NCI-H2196 treated with DMSO at 0.1 percent for 48 hours (cell line): Measurements from ENCODE around the gene SMPD3.

Experiments
- DNase-seq: peaks from one replicate; lab custom pipeline; 2025; ENCODE audit not compliant: unreplicated experiment; lab: John Stamatoyannopoulos, UW

Gene SMPD3

DNA sequence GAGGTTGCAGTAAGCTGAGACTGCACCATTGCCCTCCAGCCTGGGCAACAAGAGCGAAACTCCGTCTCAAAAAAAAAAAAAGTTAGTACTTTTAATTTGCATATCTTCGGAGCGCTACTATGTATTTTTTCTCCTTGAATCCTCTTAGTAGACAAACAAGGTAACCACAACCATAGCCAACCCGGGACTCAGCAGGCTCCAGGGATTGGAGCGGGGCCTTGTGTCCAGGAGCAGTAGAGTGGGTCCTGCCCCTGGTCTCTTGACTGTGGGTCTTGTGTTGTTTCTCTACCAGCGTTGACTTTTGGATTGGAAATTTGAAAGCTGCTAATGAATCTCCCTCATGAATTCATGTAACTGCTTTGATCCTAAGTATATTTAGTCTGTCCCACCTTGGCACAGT is 105.2 kb downstream of the SMPD3 start:
- no peak for DNase-seq

DNA sequence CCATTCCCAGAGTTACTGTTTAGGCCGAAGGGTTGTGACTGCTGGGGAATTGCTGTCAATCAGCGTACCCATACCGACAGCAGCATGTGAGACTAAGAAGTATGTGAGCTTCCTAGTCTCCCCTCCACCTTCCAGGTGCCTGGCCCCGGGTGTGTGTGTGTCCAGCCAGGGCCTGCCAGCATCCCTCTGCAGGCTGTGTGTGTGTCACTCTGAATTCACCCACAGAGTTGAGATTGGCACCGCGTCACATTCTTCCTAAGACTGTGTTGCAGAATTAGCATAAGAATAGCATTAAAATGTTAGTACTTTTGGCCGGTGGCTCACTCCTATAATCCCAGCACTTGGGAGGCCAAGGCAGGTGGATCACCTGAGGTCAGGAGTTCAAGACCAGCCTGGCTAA is 105.7 kb downstream of the SMPD3 start:
- no peak for DNase-seq

DNA sequence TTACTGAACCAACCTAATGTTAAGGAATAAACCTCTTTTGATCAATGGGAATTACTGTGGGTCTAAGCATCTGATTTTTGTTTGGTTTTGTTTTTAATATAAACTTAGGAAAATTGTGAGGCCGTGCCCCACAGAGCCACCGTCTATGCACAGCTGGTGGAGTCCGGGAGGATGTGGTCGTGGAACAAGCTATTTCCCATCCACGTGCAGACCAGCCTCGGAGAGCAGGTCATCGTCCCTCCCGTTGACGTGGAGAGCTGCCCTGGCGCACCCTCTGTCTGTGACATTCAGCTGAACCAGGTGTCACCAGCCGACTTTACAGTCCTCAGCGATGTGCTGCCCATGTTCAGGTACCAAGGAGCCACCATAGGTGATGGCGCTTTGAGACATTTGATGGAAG is 109.1 kb downstream of the SMPD3 start:
- DNase-seq = no peak

DNA sequence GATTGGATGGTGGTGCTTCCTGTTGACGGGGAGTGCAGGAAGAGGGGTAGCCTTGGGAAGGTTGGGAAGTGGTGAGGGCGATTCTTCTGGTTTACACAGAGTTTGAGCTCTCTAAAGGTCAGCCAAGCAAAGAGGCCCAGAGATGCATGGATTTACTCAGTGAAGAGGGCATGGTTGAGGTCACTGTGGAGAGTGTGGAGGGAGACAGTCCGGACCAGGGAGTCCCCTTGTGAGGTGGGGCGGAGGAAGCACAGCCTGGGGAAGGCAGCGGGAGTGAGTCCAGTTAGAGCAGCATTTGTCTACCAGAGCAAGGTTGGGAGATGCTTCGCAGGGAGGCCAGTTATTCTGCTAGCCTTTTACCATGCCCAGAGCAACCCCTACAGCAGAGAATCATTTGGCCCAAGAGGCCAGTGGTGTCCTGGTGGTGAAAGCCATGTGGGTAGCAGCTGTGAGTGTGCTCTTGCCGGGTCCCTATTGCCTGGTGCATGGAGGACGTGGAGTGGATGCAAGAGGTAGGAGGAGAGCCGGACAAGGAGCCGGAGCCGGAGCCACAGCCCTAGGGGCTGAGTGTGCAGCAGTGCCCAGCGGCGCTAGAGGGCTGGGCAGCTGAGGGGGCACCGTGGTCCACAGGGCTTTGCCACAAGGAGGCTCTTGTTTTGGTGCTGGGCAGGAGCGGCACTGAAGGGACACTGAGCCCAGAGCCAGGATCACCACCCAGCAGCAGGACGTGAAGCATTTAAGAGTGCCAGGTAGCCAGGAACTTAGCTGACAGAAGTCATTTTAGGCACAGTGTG is 109.8 kb downstream of the SMPD3 start:
- DNase-seq = no peak

DNA sequence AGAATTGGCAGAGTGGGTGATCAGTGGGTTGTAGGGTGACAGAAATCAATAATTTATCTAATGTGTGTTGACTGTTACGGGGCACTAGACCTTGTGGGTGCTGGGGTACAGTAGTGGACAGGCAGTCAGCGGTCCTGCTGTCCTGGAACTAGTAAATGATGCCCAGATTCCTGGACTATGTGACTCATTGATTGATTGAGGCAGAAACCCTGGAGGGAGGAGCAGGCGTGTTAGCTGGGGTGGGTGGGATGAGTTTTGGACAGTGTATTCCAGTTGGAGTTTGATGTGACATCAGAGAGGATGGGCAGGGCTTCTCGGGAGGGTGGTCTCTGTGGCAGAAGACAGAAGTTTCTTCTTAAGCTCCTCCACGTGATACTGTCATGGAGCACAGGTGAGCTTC is 113.1 kb downstream of the SMPD3 start:
- no peak for DNase-seq

DNA sequence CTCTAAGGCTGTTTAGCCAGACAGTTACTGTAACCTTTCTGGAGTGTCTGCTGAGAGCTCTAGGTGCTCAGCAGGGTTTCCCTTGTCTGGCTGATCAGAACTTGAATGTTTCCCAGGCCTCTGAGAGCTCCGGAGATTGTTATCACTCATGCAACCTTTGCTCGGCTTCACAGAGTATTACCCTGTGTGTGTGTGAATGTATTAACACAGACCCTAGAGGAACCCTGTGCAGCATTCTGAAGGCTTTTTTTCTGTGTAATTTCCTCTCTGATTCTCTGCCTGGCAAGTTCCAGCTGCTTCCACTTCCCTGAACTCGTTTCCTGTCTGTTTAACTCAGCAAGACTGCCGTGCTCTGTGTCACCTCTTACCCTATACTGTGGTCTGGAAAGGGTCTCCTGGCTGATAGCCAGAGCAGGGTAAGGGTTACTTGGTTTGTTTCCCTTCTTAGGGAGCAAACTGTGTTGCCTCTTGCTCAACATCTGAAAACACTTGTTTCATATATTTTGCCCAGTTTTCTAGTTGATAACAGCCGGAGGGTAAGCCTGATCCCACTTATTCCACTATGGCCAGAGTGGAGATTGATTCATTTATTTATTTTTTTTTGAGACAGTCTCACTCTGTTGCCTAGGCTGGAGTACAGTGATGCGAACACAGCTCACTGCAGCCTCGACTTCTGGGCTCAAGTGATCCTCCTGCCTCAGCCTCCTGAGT is 115.7 kb downstream of the SMPD3 start:
- DNase-seq = no peak

DNA sequence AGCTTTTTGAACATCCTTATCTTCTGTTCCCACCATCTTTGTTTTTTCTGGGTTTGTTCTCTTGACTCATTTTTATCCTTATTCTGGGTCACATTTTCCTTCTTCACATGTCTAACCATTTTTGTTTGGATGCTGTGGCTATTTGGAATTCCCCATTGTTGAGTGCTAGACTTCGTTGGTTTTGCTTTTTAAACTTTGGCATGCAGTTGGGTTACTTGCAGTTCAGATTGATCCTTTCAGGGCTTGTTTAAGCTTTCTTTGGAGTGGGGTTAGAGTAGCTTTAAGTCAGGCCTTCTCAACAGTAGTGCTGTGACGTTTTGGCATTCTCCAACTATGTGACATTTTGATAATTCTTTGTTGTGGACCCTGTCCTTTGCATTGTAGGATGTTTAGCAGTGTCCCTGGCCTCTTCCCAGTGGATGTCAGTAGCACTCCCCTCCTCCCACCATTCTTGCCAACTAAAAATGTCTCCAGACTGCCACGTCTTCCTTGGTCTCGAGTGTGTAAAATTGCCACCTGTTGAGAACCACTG is 116.4 kb downstream of the SMPD3 start:
- no peak for DNase-seq

DNA sequence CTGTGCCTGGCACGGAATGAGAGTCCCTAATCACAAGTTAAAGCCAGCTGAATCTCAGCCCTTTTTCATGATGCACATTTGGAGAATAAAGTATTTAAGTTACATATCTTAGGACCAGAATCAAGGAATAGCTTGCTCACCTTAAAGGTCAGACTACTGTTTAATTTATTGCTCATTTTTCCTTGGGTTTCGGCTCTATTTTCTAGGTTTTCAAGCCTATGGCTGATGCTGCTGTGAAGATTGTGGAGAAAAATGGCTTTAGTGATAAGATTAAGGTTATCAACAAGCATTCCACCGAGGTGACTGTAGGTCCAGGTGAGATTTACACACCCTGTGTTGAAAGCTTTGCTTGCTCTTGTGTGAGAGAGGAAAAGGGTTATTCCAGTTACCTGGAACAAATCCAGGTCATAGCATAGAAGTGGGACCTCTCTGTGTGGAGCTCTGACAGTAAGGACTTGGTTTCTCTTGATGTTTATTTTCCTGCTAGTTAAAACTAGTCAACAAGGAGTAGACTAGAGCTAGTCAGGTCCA is 119.4 kb downstream of the SMPD3 start:
- no peak for DNase-seq

DNA sequence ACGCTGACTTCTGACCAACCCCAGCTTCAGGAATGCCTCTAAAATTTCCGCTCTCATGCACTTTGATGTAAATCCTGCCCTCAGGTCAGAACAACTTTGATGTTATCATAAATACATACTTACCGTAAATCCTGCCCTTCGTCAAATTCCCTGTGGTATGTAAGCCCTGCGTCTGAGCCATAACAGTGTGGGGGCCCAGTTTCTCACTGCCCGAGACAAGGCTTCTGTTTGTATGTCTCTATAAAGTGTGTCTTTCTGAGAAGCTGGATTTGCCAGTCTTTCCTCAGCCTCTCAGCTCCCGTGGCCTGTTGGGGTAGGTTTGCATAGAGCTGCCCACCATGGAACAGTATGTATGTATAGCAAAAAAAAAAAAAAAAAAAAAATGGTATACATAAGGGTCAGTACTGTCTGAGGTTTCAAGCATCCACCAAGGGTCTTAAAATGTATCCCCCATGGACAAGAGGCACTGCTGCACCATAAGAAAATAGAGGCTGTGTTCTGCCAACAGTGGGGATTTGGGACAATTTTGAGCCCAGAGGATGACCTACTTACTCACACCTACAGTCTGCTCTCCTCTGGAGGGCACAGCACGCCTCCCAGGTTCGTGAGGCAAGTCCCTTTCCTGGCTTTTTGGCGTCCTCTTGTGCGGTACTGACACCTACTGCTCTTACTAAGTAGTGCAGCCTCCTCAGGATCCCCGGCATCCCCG is 120.0 kb downstream of the SMPD3 start:
- peak; percentile 53 for DNase-seq

DNA sequence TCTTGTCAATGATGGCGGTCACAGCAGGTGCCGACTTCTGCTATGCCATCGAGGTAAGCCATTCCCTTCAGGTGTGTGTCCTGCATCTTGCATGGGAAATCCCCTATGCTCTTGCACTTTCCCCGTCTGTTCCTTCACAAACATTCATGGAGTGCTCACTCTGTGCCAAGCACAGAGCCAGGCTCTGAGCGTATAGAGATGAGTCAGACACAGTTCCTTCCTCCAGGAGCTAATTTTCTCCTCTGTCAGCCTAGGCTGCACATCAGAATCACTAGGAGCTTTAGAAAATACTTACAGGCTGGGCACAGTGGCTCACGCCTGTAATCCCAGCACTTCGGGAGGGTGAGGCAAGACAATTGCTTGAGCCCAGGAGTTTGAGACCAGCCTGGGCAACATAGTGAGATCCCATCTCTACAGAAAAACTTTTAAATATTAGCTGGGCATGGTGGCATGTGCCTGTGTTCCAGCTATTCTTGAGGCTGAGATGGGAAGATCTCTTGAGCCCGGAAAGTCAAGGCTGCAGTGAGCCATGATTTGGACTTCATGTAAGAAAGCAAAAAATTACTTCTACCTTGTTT is 123.4 kb downstream of the SMPD3 start:
- DNase-seq = no peak

DNA sequence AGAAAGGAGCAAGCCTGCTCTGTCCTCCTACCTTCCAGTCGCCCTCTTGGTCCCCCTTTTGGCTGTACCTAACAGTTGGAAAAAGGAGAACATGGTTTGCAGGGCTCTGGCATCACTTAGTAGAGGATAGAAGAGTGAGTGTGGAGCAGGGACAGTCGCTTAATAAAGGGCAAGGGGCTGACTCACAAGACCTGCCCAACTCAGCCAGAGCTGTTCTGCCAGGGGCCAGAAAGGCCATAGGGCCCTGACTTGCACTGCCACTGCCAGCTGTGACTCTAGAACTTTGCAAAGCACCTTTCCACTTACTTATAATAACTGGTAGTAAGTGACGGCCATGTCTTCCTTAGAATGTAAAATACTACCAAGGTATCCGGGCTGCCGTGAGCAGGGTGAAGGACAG is 124.0 kb downstream of the SMPD3 start:
- no peak for DNase-seq

DNA sequence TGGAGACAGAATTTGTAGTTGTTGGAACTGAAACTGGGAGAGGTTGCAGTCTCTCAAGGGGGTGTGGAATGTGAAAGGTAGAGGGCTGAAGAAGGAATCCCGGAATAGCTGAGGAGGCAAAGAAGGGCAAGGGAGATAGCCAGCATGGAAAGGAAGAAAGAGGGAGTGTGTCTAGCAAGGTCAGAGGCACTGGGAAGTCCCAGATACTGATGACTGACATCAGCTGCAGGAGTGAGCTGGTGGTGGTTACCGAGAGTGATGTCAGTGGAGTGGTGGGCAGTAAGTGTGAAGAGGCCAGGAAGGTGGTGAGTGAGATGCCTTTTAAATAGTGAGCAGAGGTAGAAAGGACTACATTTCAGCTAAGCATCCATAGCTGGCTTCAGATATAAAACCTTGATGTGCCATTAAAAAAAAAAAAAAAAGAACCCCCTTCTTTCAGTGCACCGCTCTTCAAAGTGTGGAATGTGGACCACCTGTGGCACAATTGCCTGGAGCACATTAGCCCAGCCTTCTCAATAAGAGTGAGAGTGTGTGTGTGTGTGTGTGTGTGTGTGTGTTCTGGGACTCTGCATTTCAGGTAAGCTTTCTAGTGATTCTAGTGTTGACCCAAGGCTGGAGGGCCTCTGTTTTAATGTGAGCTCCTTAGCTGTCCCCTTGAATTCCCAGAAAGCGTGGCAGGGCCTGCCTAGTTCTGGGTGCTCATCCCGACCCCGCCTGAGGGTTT is 129.0 kb downstream of the SMPD3 start:
- DNase-seq = no peak

DNA sequence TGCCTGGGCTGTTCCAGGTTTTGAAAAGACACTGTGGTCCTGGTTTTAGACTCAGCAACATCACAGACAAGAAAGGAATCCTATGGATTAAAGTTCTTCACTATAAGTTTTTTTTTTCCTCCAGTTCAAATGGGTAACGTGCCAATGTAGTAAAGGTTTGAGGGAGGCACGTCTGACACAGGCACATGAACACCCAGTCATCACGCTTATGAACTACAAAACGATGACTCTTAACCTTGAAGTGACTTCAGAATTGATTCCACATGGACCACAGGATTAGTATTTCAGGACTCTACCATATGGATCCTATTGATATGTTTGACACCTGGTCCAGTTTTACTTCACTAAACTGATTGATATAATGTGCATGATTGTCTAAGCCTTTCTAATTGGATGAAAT is 135.2 kb downstream of the SMPD3 start:
- DNase-seq = no peak

DNA sequence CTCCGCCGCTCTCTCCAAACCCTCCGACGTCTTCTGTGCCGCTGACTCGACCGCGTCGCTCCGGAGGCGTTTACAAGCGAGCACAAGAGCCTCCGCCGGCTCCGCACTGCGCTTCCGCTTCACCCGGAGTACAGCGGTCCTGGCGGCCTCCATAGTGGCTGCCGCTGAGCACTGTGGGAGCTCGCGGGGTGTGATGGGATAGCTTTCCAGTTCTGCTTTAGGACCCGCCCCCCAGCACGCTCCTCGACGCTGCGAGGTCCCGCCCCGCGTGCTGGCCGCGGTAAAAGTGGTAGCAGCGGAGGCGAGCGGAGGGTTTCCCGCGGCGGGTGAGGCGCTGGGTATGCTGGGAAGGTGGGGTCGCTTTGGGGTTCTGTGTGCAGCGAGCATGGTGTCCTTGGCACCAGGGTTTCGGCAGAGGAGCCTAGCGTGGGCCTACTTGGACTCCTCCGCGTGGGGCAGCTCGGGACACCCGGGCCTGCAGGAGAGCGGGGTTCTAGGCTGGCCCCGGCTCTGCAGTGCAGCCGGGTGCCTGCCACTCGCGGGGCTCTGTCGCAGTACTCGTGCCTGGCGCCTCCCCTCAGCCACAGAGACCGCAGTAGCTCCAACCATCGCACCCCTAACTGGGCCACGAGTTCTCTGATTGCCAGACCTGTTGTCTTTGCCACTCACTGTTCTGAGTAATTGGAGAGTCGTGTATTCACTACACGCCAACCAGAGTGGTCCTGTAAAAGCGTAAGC is 137.4 kb downstream of the SMPD3 start, which contains the start of the genes PRMT7 and SLC7A6OS:
Gene PRMT7, plus strand, starts transcription at position 246 of the 738 bp plus-strand sequence. CDS start 4,961 bp downstream, outside the sequence.
Gene SLC7A6OS, minus strand, starts transcription at position 173 of the 738 bp plus-strand sequence. Its CDS starts 20 bp downstream, at position 153.
- DNase-seq = peak; percentile 62

DNA sequence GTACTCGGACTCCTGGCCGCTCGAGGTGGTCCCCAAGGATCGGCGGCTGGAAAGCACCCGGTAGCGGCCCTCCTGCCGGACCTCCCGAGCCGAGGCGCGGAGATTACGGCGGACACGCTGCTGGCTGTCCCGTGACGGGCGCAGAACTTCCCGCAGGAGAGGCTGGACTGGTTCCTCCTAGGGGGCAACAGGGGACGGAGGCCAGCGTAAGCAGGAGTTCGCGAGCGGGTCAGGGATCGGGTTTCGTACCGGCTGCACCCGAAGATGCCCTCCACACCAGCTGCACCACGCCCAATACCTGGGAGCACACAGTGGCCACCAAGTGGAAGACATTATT is 137.9 kb downstream of the SMPD3 start:
- DNase-seq = no peak

DNA sequence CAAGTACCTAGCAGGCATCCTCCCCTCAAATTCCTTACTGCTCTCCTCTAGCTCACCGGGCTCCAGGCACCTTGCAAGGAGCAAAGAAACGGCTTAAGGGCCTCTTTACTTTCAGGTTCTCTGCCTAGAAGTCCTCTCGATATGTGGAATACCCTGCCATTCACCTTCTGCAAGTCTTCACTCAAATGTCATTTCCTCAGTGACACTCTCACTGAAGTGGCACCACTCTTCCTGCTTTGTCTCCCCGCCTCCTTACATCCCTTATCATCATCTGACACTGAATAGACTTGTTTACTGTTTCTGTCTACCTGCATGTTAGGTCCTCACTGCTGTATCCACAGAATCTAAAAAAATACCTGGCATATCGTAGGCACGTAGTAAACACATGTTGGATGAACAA is 138.5 kb downstream of the SMPD3 start:
- DNase-seq = no peak
